CD4-positive, alpha-beta T cell treated with Interleukin-2 at 100 ng/mL for 4 hours (primary cell): ENCODE results near the gene ASRGL1.

Experiments used
- DNase-seq: peaks from one replicate; pipeline ENCODE4 v3.0.0-alpha.2; 2020; ENCODE audit warnings: low spot score

Gene ASRGL1

DNA sequence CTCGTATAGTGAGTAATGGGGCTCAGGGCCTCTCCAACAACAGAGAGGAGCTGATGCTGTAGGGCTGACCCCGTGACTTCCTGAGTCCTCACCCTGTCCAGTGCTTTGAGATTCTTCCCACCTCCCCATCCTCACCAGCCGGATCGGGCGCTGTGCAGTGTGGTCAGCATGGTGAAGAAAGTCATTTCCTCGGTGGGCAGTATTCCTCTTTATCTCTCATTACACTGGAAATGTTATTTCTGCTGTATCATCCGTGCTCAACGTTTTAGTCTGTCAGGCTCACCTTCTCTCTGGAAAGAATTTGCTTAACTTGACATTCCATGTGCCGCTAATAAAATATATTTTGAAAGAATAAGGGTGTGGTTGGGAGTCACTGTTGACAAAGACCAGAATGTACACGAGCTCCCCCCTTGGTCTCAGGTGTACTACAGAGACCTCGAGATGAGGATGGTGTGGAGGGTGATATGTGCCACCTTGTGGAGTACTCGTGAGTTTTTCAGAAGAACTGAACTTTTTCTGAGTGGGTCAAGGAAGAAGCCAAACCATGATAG, 55.9 kb downstream of the ASRGL1 start:
- DNase-seq = peak; percentile 51

DNA sequence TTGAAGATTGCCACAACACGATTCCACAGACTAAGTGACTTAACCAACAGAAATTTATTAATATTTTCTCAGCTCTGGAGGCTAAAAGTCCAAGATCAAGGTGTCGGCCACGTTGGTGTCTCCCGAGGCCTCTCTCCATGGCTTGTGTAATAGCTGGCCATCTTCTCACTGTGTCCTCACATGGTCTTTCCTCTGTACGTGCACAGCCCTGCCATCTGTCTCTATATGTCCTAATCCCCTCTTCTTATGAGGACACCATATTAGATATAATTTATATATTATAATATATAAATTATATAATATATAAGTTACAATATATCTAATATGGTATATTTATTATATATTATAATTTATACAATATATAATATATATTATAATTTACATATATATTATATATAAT, 56.5 kb downstream of the ASRGL1 start:
- DNase-seq = no peak

DNA sequence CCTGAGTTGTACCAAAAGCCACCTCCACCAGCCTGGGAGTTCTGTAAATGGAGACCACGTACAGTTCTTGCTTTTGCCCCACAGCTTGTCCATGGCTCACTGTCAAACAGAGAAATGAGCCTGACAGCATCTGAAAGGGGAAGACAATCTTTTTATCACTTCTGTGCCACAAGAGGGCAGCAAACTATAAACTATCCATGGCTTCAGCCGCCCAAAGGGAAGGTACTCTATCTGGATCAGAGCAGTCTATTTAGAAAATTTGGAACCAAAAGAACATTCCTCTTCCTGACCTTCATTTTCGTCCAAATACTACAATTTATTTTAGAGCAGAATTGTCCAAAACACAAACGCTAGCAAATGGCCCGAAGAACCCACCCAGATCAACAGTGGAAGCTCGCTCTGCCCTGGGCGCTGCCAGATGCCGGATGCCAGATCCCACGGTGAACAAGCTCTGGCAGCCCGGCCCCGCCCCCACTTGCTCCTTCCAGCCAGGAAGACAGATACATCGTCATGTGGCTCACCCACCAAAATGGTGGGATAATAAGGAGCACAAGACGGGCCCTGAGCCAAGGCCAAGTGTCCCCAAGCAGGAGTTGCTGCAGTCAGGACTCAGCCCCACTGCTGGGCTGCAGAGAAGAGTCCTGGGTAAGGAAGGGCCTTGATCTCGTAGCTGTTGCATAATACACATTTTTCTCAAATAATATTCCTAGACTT, 57.7 kb downstream of the ASRGL1 start:
- DNase-seq = peak; percentile 75

DNA sequence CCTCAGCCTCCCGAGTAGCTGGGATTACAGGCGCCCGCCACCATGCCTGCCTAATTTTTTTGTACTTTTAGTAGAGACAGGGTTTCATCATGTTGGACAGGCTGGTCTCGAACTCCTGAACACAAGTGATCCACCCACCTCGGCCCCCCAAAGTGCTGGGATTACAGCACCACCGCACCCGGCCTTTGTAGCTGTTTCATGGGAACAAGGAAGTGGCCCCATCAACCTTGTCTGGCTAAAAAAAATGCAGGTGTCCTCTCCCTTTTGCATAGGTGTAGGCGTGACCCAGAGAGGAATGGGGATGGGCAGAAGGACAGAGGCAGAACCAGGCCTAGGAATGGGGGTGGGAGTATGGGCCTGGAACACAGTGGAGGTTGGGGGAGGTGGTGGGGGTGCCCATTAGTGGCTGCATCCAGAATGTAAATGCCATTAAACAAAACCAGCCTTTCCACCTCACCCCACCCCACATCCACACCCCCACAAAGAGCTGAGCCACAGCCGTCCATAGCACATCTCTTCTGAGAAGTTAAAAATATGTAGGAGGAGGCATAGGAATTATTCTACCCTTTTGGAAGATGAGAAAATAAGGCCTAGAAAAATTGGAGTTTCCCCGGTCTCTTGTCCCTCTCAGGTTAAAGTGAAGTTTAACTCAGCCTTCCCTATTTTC, 58.8 kb downstream of the ASRGL1 start:
- no peak for DNase-seq

DNA sequence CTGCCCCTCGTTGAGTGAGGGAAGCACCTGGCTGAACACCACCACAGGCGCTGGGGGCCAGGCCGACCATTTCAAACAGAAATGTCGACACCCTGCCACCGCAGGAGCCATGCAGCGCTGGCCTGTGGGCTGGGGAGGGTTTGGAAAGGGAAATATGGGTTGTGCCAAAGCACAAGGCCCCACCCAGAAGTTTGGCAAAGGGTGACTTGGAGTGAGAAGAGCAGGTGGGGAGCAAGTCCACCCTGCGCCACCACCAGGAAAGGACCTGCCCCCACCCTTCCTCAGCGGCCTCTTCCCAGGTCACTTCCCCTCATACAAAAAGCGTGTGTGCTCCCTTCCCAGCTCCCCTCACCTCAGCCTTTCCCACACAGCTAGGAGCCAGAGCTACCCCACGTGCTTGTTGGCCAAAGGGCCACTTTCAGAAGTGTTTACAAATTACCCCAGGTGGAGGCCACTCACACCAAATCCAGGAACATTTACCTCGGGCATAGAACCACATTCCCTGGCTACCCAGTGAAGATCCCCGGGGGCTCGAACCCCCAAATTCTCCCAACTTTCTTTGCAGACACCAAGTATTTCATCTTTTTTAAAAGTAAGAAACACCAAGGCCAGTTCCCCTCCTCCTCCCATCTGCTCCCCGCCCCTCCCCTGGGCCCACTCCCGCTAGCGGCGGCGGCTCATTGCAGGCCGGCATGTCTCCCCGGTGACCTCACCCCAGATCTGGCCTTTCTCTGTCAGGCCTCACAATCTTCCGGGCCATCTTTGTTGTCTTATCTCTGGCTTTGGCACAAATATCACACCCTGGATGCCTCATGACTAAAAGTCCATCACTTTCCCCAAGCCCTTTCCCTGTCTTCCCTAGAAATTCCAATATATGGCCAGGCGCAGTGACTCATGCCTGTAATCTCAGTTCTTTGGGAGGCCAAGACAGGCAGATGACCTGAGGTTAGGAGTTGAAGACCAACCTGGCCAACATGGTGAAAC, 61.1 kb downstream of the ASRGL1 start:
- no peak for DNase-seq

DNA sequence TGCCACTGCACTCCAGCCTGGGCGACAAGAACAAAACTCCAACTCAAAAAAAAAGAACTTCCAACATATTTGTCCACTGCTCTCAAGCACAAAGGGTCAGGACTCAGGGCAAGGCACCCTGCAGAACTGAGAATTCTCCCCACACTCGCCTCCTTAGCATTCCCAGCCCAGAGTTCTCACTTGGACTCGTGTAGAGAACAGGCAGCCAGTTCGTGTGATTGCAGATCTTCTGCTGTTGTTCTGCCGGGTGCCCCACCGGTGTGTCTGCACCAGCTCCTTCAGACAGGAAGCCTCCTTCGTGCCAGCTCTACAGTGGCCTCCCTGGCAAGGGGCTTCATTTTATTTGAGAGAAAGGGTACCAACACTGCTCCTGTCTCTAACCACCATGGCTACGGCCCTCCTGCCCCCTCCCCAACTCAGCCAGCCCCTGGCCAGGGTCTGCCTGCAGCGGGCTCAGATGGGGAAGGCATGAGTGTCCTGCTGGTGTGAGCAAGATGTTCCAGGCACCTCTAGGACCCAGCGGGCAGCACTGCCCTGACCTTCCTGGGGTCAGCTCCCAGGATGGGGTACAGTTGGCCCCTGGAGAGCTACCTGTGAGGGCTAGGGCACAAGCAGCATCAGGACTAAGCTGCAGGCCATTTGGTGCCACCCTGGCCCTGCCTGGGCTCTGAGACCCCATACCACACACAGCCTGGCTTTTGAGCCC, 62.1 kb downstream of the ASRGL1 start:
- DNase-seq = no peak

DNA sequence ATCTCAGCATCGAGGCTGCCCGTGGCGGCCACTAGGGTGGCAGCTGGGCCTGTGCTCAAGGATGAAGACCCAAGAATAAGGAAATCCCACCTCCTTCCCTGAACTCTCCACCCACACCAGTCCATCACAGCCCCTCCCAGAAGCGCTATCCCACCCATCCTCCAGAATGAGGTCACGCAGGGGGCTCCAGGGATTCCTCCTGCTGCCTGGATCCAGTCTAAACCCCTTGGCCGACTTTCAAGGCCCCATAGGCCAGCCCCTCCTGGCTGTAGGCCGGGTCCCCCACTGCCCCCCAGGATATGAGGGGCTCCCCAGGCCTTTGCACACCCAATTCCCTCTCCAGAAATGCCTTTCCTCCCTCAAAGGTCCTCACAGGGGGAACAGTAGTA, 62.6 kb downstream of the ASRGL1 start:
- no peak for DNase-seq

DNA sequence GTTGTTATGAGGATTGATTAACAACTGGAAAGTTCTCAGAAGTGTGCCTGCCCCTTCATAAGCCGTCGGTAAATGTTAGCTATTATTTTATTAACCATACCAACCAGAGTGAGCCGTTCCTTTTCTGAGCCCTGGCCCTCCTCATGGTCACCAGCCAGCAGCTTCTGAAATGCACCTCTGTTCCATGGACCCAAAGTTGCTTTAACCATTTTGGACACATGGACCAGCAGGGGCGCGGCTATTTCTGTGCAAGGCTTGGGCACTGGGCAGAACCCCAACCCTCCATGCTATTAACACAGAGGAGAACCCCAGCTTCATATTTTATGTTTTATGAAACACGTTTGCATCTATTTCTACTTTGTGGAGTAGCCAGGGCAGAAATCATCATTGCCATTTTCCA, 63.0 kb downstream of the ASRGL1 start:
- no peak for DNase-seq

DNA sequence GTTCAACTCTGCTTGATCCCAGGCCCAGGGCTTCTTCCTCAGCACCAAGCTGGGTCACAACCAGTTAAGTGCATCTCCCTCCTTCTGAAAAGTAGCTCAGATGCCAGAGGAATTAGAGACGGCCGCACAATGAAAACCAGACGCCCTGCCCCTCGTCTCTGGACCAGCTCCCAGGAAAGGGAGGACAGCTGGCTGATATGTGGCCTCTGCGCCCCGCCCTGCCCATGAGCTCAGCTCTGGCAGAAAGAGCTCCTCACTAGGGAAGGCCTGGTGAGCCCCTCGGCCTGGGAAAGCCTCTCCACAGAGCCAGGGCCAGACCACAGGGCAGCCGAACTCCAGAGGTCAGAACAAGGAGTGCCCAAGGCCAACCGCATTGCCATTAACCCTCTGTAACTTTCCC, 63.5 kb downstream of the ASRGL1 start:
- DNase-seq = no peak

DNA sequence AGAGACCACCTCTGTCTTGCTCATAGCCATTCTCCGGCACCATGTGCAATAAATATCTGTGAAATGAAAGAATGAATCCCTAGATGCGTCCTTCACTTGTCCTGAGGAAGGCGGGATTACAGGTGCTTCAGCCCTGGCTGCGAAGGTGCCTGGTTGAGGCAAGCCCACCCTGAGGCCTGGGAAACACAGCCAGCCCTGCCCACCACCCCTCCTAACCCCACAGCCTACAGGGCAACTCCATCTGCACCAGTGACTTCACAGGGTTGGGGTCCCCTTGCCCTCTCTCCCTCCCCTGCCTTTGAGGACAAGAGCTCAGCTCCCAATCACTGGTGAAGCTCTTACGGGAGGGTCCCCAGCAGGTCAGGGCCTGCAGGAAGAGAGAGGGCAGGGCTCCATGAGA, 64.1 kb downstream of the ASRGL1 start:
- DNase-seq = no peak

DNA sequence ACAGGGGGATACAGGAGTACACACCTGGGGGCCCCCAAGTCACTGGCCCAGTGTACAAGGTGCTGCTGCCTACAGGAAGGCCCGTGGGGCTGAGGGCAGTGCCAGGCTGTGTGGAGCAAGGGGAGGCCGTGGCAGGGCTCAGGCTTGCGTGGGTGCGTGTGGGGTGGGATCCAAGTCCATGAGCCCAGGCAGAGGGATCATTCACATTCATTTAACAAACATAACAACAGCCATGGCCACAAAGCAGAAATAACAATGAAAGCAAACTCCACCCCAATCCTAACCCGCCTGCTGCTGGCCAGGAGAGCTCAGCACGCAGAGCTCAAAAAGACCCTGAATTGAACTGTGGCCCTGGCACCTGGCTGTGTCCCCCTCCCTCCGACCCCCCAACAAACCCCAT, 64.6 kb downstream of the ASRGL1 start:
- DNase-seq = no peak

DNA sequence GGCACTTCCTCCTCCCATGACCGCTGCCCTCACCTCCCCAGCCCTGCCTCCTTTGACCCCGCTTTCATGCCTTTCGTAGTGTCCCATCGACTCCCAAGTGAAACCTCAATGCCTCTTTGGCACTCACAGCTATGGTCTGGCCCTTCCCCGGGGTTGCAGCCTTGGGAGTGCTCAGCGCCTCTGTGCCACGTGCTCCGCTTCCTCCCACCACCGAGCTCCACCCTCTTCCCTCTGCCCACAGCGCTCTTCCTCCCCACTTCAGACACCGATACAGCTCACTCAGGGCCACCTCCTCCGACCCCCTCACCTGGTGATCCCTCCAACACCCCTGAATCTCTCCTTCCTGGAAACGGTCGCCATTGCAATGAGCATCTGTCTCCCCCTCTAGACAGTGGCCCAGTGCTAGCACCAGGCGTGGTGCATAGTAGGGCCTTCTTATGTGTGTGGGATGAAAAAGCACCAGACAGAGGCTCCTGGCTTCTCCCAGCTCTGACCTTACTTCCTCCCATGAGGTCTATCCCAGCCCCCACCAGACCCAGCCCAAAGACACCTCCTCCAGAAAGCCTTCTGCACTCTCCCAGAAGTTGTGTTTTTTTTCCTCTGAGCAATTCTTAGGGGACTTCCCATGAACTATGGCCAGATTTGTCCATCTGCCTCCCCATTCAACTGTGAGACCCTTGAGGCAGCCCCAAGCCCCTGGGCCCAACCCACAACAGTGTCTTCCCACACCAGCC, 65.1 kb downstream of the ASRGL1 start:
- peak; percentile 58 for DNase-seq

DNA sequence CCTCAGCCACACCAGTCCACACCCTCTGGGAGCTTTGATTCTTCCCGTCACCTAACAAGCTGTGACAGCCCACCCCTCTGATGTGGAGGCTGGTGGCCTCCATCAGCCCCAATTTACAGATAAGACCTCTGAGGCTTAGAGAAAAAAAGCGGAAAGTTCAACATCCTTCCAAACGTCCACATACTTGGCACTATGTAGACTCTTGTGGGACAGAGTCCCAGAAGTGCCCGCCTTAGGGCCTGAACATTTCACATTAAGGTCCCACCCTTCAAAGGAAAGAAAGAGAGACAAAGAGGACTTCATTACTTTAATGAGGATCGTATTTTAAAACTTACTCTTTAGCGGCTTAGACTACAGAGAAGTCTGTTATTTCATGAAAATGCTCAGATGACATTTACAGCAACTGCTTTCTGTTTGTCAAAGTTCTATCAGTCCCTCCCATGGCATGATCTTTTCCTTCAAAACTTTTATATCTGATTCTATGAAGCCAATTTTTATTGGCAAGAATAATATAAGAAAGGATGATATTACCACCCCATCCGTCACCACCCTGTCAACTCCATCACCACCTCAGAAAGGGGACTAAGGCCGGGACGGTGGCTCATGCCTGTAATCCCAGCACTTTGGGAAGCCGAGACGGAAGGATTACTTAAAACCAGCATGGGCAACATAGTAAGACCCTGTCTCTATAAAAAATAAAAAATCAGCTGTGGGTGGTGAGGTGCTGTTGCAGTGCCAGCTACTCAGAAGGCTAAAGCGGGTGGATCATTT, 65.9 kb downstream of the ASRGL1 start:
- no peak for DNase-seq

DNA sequence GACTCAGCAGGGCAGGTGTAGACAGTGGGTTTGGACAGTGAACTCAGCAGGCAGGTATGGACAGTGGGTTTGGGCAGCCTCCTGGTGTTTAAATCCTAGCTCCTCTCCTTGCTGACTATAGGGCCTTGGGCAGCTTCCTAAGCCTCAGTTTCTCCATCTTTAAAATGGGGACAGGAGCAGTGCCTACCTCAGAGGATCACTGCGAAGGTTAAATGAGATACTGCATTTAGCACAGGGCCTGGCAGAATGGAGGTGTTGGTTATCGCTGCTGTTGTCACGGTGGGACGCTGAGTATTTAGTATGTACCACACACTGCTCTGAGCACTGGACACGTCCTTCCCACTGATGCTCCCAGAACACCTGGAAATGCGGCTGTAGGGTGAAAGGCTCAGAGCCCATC, 67.2 kb downstream of the ASRGL1 start:
- no peak for DNase-seq

DNA sequence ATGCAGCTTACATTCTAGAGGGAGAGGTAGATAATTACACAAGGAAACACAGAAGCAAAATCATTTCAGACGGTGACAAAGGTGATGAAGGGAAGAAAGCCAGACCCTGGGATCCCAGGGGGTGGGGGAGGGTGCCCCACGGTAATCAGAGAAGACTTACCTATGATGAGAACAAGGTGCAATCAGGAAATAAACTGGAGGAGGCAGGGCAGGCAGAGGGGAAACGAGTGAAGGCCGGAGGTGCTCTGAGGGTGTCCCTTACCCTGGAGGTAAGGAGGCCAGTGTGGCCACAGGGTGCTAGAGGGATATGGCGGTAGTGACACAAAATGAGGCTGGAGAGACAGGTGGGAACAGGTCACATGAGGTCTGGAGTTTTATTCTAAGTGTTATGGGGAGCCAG, 67.7 kb downstream of the ASRGL1 start:
- DNase-seq = no peak

DNA sequence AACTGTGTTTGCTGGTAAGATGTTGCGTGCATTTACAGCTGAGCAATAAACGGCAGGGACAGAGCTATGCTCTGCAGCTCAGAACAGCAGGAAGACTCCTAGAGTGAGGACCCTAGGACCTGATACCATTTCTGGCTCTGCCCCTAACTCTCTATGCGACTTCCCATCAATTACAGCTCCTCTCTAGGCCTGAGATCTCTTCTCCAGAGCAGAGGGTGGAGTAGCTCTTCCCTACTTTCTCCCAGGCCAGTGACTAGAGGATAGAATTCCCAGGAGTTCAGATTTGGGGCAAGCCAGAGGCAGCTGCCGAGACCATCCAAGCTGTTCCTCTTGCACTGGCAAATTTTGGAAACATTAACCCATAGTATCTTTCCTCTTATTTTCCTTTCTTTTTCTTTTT, 68.8 kb downstream of the ASRGL1 start:
- no peak for DNase-seq

DNA sequence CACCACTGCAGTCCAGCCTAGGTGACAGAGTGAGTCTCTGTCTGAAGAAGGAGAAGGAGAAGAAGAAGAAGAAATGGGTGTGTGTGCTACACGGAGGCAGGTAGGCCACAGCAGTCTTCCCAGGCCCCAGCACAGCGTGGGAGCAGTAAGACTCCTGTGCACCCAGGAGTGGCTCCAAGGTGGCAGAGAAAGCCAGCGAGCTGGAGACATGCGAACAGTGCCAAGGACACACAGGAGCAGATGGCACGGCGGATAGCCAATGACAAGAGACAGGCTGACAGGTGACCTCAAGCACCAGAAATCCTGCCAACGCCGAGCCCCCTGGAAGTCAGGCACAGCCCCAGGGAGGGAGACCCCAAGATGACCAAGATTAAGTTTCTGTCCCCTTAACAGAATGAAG, 72.6 kb downstream of the ASRGL1 start:
- no peak for DNase-seq

DNA sequence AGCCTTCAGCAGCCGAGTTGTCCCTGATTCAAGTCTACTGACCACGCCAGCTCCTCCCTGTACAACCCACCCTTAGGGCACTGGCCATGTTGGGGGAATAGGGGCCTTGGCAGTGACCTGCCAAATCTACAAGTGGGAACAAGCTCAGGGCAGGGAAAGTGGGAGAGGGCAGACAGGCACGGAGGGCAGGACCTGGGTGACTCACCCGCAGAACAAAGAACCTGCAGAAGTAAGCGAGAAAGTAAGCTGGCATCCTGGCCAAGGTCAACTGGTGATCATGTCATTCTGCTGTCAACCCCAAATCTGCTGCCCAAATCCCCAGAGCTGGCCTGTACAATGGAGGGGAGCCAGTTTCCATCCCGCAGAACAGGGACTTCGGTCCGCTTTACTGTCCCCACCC, 73.7 kb downstream of the ASRGL1 start:
- no peak for DNase-seq

DNA sequence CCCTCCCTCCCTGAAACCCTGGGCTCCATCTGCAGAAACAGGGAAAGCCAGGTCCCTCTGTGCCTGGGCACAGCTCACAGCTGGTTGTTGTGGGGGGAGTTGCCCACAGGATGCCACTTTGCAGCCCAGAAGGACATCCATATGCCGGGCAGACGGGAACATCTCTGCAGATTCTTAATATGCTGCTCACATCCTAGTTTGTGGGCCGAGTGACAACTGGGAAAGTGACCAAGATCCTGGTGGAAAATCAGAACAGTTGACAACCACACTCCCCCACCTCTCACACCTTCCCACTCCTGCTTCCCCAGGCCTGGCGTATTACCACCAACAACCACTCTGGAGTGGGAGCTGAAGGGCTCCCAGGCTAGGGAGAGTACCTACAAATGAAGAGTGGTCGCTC, 74.3 kb downstream of the ASRGL1 start:
- no peak for DNase-seq

DNA sequence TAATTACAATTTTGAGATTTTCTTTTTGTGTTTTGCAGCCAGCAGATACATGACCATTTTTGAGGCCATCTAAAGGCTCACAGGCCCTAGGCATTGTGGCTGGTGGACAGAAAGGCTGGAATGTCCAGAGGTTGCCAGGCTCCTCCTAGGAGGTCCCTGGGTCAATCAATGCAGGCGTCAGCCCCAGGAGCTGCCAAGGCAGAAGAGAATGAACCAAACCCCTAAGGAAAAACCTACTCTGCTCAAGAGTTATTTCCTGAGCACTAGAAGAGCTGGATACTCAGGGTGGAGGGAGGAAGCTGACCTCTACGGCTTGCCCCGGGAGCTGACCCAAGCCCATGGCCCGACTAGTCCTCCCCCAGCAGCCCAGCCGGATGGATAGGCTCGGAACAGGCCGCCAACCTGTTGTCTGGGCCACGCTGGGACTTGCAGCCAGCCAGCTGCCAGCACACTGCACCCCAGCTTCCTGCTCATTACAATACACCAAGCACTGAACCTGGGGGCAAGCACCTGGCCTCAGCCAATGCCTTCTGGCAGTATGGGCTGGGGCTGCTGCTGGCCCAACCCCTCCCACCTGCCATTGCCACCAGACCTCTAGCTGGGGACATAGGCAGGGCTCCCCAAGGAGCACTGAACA, 75.9 kb downstream of the ASRGL1 start:
- DNase-seq = no peak
